GM21381 (cell line): ENCODE results near the gene MACROD2.
A peak's percentile ranks its signal among the peaks of the same experiment; 100 is the strongest.

Experiments used
- ATAC-seq: cut with Tn5 transposase; IDR thresholded peaks from one replicate; pipeline ENCODE4 v1.9.1; 2021; ENCODE audit warnings: mild to moderate bottlenecking, moderate library complexity; ENCODE audit not compliant: unreplicated experiment

MACROD2 gene

DNA sequence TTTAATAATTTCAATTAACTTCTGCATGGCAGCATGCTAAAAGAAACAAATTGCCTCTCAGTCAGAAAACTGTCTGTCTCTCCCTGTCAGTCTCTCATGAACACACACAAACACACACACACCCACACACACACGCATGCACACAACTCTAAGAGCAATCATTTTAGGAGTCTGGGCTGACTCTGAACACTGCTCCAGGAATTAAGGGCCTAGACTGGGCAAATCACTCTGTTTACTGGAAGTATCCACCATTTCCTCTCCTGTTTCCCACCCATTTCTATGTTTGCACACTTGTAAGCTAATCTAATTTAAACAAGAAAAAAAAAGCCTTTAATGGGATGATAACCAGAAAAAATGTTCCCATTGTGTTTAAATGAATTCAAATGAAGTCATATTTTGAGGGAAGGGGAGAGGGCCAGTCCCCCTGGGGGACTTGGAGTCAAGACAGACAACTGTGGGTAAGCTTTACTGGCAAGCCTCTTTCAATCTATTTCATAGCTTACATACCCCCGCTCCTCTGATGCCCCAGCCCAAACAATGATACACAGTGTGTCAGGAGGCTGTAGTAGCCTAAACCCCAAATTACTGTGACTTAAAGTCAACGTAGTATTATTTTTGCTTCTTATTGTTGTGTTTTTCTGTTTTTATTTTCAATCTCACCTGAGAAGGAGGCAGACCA lies 789.9 kb downstream of the MACROD2 start:
- ATAC-seq, result no peak

- ATAC-seq, result no peak
These were observed 794.9 kb downstream of the MACROD2 start for GRCh38 chr20:14790190-14790589.

GRCh38 chr20:14790771-14791620 lies 795.7 kb downstream of the MACROD2 start:
- ATAC-seq, result no peak

- ATAC-seq, result no peak
These were observed 797.6 kb downstream of the MACROD2 start for GRCh38 chr20:14792915-14793314.

- ATAC-seq, result no peak
These were observed 804.4 kb downstream of the MACROD2 start for GRCh38 chr20:14799545-14800216.

- no peak for ATAC-seq
These were observed 805.5 kb downstream of the MACROD2 start for GRCh38 chr20:14800707-14801425.

- ATAC-seq, result no peak
These were observed 806.4 kb downstream of the MACROD2 start for GRCh38 chr20:14801591-14802325.

DNA sequence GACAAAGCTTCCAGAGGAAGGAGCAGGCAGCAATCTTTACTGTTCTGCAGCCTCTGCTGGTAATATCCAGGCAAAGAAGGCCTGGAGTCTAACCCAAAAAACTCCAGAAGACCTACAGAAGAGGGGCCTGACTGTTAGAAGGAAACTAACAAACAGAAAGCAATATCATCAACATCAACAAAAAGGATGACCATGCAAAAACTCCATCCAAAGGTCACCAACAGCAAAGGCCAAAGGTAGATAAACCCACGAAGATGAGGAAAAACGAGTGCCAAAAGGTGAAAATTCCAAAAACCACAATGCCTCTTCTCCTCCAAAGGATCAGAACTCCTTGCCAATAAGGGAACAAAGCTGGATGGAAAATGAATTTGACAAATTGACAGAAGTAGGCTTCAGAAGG lies 811.9 kb downstream of the MACROD2 start:
- ATAC-seq, result no peak

- no peak for ATAC-seq
These were observed 820.0 kb downstream of the MACROD2 start for GRCh38 chr20:14815340-14815739.

DNA sequence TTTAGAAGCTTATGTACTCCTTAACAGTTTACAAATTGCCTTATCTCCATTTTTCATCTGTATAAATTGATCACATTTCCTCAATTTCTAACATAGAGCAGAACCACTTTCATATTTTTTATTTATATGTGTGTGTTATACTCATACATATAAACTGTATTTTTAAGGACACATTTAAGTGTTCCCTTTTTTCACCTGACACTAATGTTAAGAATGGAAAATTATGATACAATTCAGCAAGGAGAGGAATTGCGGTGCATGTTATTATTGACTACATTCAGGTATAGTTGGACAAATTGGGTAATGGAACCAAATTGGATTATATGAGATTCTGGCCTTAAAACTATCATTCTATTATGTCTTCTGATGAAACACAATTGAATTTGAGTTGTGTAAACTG lies 821.2 kb downstream of the MACROD2 start:
- ATAC-seq, result no peak

DNA sequence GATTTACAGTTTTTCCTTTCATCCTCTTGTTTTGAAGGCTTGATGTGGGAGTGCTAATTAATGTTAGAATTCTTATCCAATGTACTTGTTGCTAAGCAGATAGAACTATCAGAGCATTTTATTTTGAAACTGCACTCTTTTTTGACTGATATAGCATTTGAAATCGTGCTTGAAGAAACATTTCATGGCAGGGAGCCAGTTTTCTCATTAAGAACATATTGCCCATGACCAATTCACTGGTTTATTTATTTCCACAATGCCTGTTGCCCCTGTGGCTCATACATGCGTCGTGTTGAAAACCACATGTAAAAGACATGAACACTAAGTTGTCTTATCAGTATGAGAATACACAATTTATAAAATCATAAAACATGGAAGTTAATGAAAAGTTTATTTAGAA lies 821.8 kb downstream of the MACROD2 start:
- no peak for ATAC-seq

GRCh38 chr20:14820771-14821170 lies 825.5 kb downstream of the MACROD2 start:
- no peak for ATAC-seq

DNA sequence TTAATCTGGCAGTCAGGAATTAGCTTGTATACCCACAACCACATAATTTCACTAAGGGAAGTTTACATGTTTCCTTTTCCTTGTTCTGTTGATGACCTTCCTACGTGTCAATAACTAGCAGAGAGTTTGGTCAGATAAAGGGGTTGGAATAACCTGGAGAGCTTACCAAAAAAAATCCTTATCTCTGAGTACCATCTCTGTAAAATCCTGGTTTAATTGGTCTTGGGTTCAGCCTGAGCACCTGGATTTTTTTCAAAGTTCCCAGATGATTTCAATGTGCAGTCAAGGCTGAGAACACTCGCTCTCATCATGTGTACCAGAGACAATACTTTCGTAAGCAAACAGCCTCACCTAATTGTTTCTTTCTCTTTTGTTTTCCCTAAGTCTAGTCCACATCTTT lies 825.9 kb downstream of the MACROD2 start:
- ATAC-seq, result no peak

GRCh38 chr20:14824996-14825395 lies 829.7 kb downstream of the MACROD2 start:
- no peak for ATAC-seq

- no peak for ATAC-seq
These were observed 831.4 kb downstream of the MACROD2 start for GRCh38 chr20:14826543-14827313.

DNA sequence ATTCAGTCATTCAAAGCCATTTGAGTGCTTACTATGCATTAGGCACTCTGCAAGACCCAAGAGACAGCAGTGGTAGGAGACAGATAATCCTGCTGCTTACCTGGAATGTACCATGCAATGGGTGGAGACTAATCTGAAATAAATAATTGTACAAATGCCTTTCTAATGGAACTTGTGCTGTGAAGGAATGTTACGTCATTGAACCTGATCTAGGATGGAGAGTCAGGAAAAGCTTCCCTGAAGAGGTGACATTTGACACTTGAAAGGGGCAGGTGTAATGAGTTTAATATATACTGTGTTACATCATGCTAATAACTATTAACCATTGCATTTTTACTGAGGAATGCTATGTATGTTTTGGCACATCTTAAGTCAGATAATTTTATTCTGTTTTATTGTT lies 833.1 kb downstream of the MACROD2 start:
- ATAC-seq, result no peak

GRCh38 chr20:14829906-14830305 lies 834.6 kb downstream of the MACROD2 start:
- ATAC-seq, result peak; percentile 48

DNA sequence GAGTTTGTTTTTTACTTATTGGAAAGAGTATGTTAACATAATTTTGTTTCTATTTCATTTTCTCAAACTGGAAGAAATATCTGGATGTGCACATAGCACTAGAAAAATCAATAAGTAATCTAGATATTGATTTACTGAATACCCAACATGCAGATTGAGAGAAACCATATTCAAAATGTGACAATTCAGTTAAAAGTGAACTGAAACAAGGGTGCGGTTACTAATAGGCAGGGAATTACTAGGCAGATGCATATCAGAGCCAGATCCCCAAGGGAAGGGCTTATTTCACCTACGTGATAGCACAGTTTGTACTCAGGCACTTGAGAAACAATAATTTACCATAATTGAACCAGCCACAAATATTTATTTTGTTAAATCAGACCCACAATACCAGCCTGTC lies 835.1 kb downstream of the MACROD2 start:
- peak; percentile 74 for ATAC-seq

DNA sequence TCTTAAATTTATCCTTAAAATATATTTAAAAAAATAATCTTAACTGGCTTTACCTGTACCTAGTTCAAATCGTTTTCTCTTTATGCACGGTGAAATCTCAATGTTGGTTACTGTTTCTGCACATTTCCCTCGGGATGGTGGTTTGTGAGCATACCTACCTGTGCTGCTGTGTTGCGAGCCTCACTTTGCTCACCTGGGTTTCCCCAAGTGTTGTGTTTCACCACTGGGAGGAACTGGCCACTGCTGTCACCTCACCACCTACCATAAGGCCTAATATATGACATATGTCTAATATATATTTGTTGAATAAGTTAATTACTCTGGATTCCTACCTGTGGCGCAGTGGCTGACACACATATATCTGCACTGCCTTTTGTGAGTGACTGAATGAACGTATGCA lies 835.6 kb downstream of the MACROD2 start:
- peak; percentile 15 for ATAC-seq

DNA sequence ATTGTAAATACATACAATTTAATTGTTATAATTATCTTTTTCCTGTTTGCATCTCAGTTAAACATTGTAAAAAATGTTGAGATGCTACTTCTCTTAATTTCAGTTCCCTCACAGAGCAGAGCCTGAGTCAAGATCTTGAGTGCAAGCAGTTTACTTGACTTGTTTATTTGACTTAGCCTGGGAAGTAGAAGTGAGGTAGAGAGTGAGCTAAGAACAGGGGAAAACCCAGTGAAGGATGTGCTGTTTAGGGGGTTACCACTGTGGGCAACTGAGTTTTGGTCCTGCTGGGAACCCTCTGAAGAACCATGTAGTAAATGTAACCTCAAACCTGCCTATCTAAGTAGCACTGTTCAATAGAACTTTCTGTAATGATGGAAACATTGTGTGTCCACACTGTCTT lies 837.3 kb downstream of the MACROD2 start:
- ATAC-seq, result peak; percentile 60
